Colonic mucosa (tissue), 4 donors: ENCODE results near the gene ICAM4. TPM values are rescaled to one million over a fixed set of nuclear protein-coding genes. Genes with fewer than 3 reads are reported as not detected.

Experiments used
- DNase-seq: peaks from one replicate; pipeline ENCODE4 v3.0.0-alpha.2; 2020
- H3K27ac ChIP-seq: fragments of 200-600 bp; one replicate; pipeline ENCODE4 v1.8.0; 2021
- H3K27me3 ChIP-seq: fragments of 200-600 bp; one replicate; pipeline ENCODE4 v1.8.0; 2021
- H3K36me3 ChIP-seq: fragments of 200-600 bp; one replicate; pipeline ENCODE4 v1.8.0; 2021
- H3K4me1 ChIP-seq: fragments of 200-600 bp; one replicate; pipeline ENCODE4 v1.8.0; 2021; ENCODE audit warnings: mild to moderate bottlenecking
- H3K4me3 ChIP-seq: fragments of 200-600 bp; one replicate; pipeline ENCODE4 v1.8.0; 2021
- H3K9ac ChIP-seq, 2 donors: one replicate each; pipeline ENCODE4 v1.7.0; 2013; ENCODE audit warnings: control low read depth in 2 of 2, low read depth in 2 of 2, low read length in 2 of 2
- H3K9me3 ChIP-seq: fragments of 200-600 bp; one replicate; pipeline ENCODE4 v1.8.0; 2021
- CTCF ChIP-seq: fragments of 200-600 bp; IDR thresholded peaks from one replicate; pipeline ENCODE4 v1.8.0; 2022; ENCODE audit warnings: antibody characterized with exemption, mild to moderate bottlenecking
- intact Hi-C: fragments of 100-400 bp; cut with DNase I; formaldehyde crosslinking; loops from one replicate; pipeline ENCODE4 v1.14.1; 2022
- total RNA-seq, 2 donors: library from RNA; stranded (reverse); fragmentation: NEBNext Ultra II Directional in 1 of 2; extraction: Animal tissue kit (Norgen Biotek cat#: 25700) in 1 of 2; gene quantifications; one replicate each; pipeline ENCODE4 v1.2.1, GENCODE V29; 2021
- donor health status: healthy.
- donor health status: DM: no; HTN: no; CAD: no.
- donor health status: DM: no; HTN: no; CAD: no.

The ICAM4 gene
- total RNA-seq, 2 donors from 2014 or later: 0.19 to 0.37 TPM

- no peak for DNase-seq
- H3K27ac ChIP-seq: no peak overlapping the region
- no peak for TF ChIP-seq CTCF
- peak overlapping the region in 1 of 2 donors; percentile 28 for H3K9ac ChIP-seq
- no peaks in the 10 kb centered on the region for H3K36me3 ChIP-seq
- intact Hi-C loops: no loop called here
- H3K4me1 ChIP-seq: peaks cover 8% of the 10 kb centered on the region
- no peaks in the 10 kb centered on the region for H3K27me3 ChIP-seq
- no peaks in the 10 kb centered on the region for H3K9me3 ChIP-seq
- no peak overlapping the region for H3K4me3 ChIP-seq
These were observed 26.6 kb upstream of the ICAM4 start for GRCh38 chr19:10260141-10260584.

GRCh38 chr19:10262771-10263170, 24.0 kb upstream of the ICAM4 start:
- no peaks in the 10 kb centered on the region for H3K9me3 ChIP-seq
- intact Hi-C loops: no loop called here
- H3K4me3 ChIP-seq: no peak overlapping the region
- H3K27ac ChIP-seq: no peak overlapping the region
- TF ChIP-seq CTCF: no peak
- no peak overlapping the region for H3K9ac ChIP-seq
- no peaks in the 10 kb centered on the region for H3K27me3 ChIP-seq
- H3K36me3 ChIP-seq: no peaks in the 10 kb centered on the region
- H3K4me1 ChIP-seq: peaks cover 8% of the 10 kb centered on the region
- DNase-seq: no peak

GRCh38 chr19:10266706-10267105, 20.0 kb upstream of the ICAM4 start:
- no peak overlapping the region for H3K27ac ChIP-seq
- no peaks in the 10 kb centered on the region for H3K27me3 ChIP-seq
- intact Hi-C loops: loop anchor here (5.0 kb wide), 1 partner anchor 66 kb away; the partner anchor contains the start of gene RAVER1

GRCh38 chr19:10268071-10268470, 18.7 kb upstream of the ICAM4 start:
- intact Hi-C loops: loop anchor here (5.0 kb wide), 1 partner anchor 64 kb away; the partner anchor contains the start of gene RAVER1
- H3K27ac ChIP-seq: no peak overlapping the region
- no peaks in the 10 kb centered on the region for H3K36me3 ChIP-seq
- no peak for DNase-seq
- no peaks in the 10 kb centered on the region for H3K27me3 ChIP-seq
- peak overlapping the region in 1 of 2 donors; percentile 24 for H3K9ac ChIP-seq
- no peaks in the 10 kb centered on the region for H3K4me1 ChIP-seq
- no peak for TF ChIP-seq CTCF
- no peaks in the 10 kb centered on the region for H3K9me3 ChIP-seq
- H3K4me3 ChIP-seq: no peak overlapping the region

More at GRCh38 chr19:10266706-10267105, 20.0 kb upstream of the ICAM4 start:
- no peaks in the 10 kb centered on the region for H3K4me1 ChIP-seq
- H3K9ac ChIP-seq: no peak overlapping the region
- no peaks in the 10 kb centered on the region for H3K36me3 ChIP-seq
- H3K9me3 ChIP-seq: no peaks in the 10 kb centered on the region
- no peak for DNase-seq
- no peak for TF ChIP-seq CTCF
- no peak overlapping the region for H3K4me3 ChIP-seq

GRCh38 chr19:10269333-10270179, 17.2 kb upstream of the ICAM4 start:
- H3K36me3 ChIP-seq: no peaks in the 10 kb centered on the region
- H3K9me3 ChIP-seq: no peaks in the 10 kb centered on the region
- H3K4me1 ChIP-seq: peaks cover 3% of the 10 kb centered on the region
- peak overlapping the region; percentile 81 for H3K27ac ChIP-seq
- peak overlapping the region; percentile 37 for H3K4me3 ChIP-seq
- no peaks in the 10 kb centered on the region for H3K27me3 ChIP-seq
- DNase-seq: peak; percentile 92
- peak overlapping the region; percentile 63 to 78 for H3K9ac ChIP-seq
- peak; percentile 88 for TF ChIP-seq CTCF
- intact Hi-C loops: loop anchor here (1.0 to 5.0 kb wide), 2 partner anchors 63 to 121 kb away; partner anchors contain the start of gene RAVER1
